Activated CD4-positive, alpha-beta T cell treated with anti-CD3 and anti-CD28 coated beads, Interleukin-2, amount 10 ng/mL, durations not matched to agents 7 days and 5 days (primary cell): ENCODE measurements around the gene TLR7. TPM values are rescaled to one million over a fixed set of nuclear protein-coding genes. Genes with fewer than 3 reads are reported as not detected.

Experiments used
- CTCF ChIA-PET: fragments of 350-600 bp; sonication (Branson Sonifier 250); formaldehyde crosslinking; loops from one replicate; lab custom pipeline; 2021; ENCODE audit warnings: antibody characterized with exemption; lab: Charles Lee
- POLR2A ChIA-PET: fragments of 350-600 bp; sonication (Branson Sonifier 250); formaldehyde crosslinking; loops from one replicate; lab custom pipeline; 2021; ENCODE audit warnings: antibody characterized with exemption; lab: Charles Lee
- DNase-seq: peaks from one replicate; pipeline ENCODE4 v3.0.0-alpha.2; 2020
- H3K27ac Mint-ChIP-seq: one replicate; pipeline ENCODE4 v1.8.0; 2021; ENCODE audit warnings: mild to moderate bottlenecking, moderate library complexity, mixed read lengths
- H3K27me3 Mint-ChIP-seq: one replicate; pipeline ENCODE4 v1.8.0; 2021; ENCODE audit warnings: mixed read lengths
- H3K36me3 Mint-ChIP-seq: one replicate; pipeline ENCODE4 v1.8.0; 2021; ENCODE audit warnings: low read depth, mixed read lengths
- H3K4me1 Mint-ChIP-seq: one replicate; pipeline ENCODE4 v1.8.0; 2021; ENCODE audit warnings: mixed read lengths
- H3K4me3 Mint-ChIP-seq: one replicate; pipeline ENCODE4 v1.8.0; 2021; ENCODE audit warnings: mild to moderate bottlenecking, moderate library complexity, mixed read lengths
- H3K9me3 Mint-ChIP-seq: one replicate; pipeline ENCODE4 v1.8.0; 2021; ENCODE audit warnings: mixed read lengths
- total RNA-seq, 2 experiments: library from RNA; stranded (reverse); gene quantifications; one replicate each; pipeline ENCODE4 v1.2.3, GENCODE V29; 2021

TLR7 gene
- total RNA-seq, 2 experiments from 2014 or later, result 0.10 to 0.19 TPM

GRCh38 chrX:12892716-12893115 is 25.8 kb downstream of the TLR7 start:
- Mint-ChIP-seq H3K4me1 (peaks cover 60% of the 10 kb centered on the region), H3K4me3 (no peak overlapping the region), H3K27ac (peak overlapping the region; percentile 81), H3K9me3 (peaks cover 5% of the 10 kb centered on the region), H3K27me3 (no peaks in the 10 kb centered on the region), H3K36me3 (peaks cover 4% of the 10 kb centered on the region)
- CTCF ChIA-PET, result interaction anchor here (3.6 kb wide), 1 partner anchor 78 kb away, joined by 17 read pairs; no protein-coding TSS in a partner anchor
- DNase-seq, result no peak
- POLR2A ChIA-PET, result no interaction called here

GRCh38 chrX:12894074-12895030 is 27.5 kb downstream of the TLR7 start:
- no peak overlapping the region for H3K4me3 Mint-ChIP-seq
- H3K27ac Mint-ChIP-seq, result no peak overlapping the region
- ChIA-PET CTCF (interaction anchor here (3.6 kb wide), 1 partner anchor 80 kb away, joined by 17 read pairs; no protein-coding TSS in a partner anchor), POLR2A (no interaction called here)
- no peaks in the 10 kb centered on the region for H3K27me3 Mint-ChIP-seq
- peaks cover 4% of the 10 kb centered on the region for H3K9me3 Mint-ChIP-seq
- peaks cover 4% of the 10 kb centered on the region for H3K36me3 Mint-ChIP-seq
- peak; percentile 55 for DNase-seq
- peaks cover 50% of the 10 kb centered on the region for H3K4me1 Mint-ChIP-seq

GRCh38 chrX:12895866-12896265 is 29.0 kb downstream of the TLR7 start:
- CTCF ChIA-PET, result interaction anchor here (3.6 kb wide), 1 partner anchor 81 kb away, joined by 17 read pairs; no protein-coding TSS in a partner anchor
- Mint-ChIP-seq H3K27me3 (no peaks in the 10 kb centered on the region), H3K4me1 (peaks cover 35% of the 10 kb centered on the region), H3K36me3 (no peaks in the 10 kb centered on the region), H3K27ac (no peak overlapping the region), H3K9me3 (no peaks in the 10 kb centered on the region), H3K4me3 (no peak overlapping the region)
- no peak for DNase-seq
- POLR2A ChIA-PET, result no interaction called here

- ChIA-PET CTCF (no interaction called here), POLR2A (no interaction called here)
- H3K4me1 Mint-ChIP-seq, result peaks cover 28% of the 10 kb centered on the region
- H3K9me3 Mint-ChIP-seq, result no peaks in the 10 kb centered on the region
- H3K36me3 Mint-ChIP-seq, result no peaks in the 10 kb centered on the region
- peak overlapping the region; percentile 1 for H3K27ac Mint-ChIP-seq
- no peak overlapping the region for H3K4me3 Mint-ChIP-seq
- peaks cover under 1% of the 10 kb centered on the region for H3K27me3 Mint-ChIP-seq
- no peak for DNase-seq
These were observed 30.1 kb downstream of the TLR7 start for GRCh38 chrX:12896935-12897334.

GRCh38 chrX:12898073-12898472 is 31.2 kb downstream of the TLR7 start:
- Mint-ChIP-seq H3K27me3 (peaks cover 7% of the 10 kb centered on the region), H3K36me3 (no peaks in the 10 kb centered on the region), H3K27ac (no peak overlapping the region), H3K4me1 (peaks cover 18% of the 10 kb centered on the region), H3K4me3 (no peak overlapping the region), H3K9me3 (no peaks in the 10 kb centered on the region)
- POLR2A ChIA-PET, result no interaction called here
- DNase-seq, result no peak
- CTCF ChIA-PET, result interaction anchor here (1.0 to 1.9 kb wide), 3 partner anchors 49 to 127 kb away, joined by 3 to 6 read pairs (median 5); no protein-coding TSS in a partner anchor

- Mint-ChIP-seq H3K4me1 (peaks cover 7% of the 10 kb centered on the region), H3K4me3 (no peak overlapping the region), H3K27me3 (peaks cover 7% of the 10 kb centered on the region), H3K36me3 (no peaks in the 10 kb centered on the region), H3K9me3 (no peaks in the 10 kb centered on the region), H3K27ac (no peak overlapping the region)
- ChIA-PET CTCF (interaction anchor here (2.2 kb wide), 1 partner anchor 84 kb away, joined by 10 read pairs; no protein-coding TSS in a partner anchor), POLR2A (no interaction called here)
- no peak for DNase-seq
These were observed 32.6 kb downstream of the TLR7 start for GRCh38 chrX:12899506-12899905.

GRCh38 chrX:12901486-12901885 is 34.6 kb downstream of the TLR7 start:
- no peak overlapping the region for H3K4me3 Mint-ChIP-seq
- H3K27ac Mint-ChIP-seq, result no peak overlapping the region
- ChIA-PET POLR2A (no interaction called here), CTCF (interaction anchor here (0.9 to 2.2 kb wide), 2 partner anchors 26 to 86 kb away, joined by 3 to 10 read pairs; no protein-coding TSS in a partner anchor)
- H3K27me3 Mint-ChIP-seq, result peaks cover 7% of the 10 kb centered on the region
- peak; percentile 75 for DNase-seq
- H3K9me3 Mint-ChIP-seq, result no peaks in the 10 kb centered on the region
- H3K4me1 Mint-ChIP-seq, result peaks cover 7% of the 10 kb centered on the region
- H3K36me3 Mint-ChIP-seq, result no peaks in the 10 kb centered on the region

- Mint-ChIP-seq H3K36me3 (no peaks in the 10 kb centered on the region), H3K27me3 (peaks cover 7% of the 10 kb centered on the region), H3K9me3 (no peaks in the 10 kb centered on the region), H3K27ac (no peak overlapping the region), H3K4me3 (no peak overlapping the region), H3K4me1 (peaks cover 7% of the 10 kb centered on the region)
- ChIA-PET CTCF (interaction anchor here (1.1 kb wide), 1 partner anchor 89 kb away, joined by 3 read pairs; no protein-coding TSS in a partner anchor), POLR2A (interaction anchor here (0.6 kb wide), 1 partner anchor 597 kb away, joined by 5 read pairs; no protein-coding TSS in a partner anchor)
- no peak for DNase-seq
These were observed 36.8 kb downstream of the TLR7 start for GRCh38 chrX:12903646-12904045.

- no peak within 1 kb of the TSS for H3K4me3 Mint-ChIP-seq
- no peak for DNase-seq
- peaks cover 7% of the 10 kb centered on the region for H3K27me3 Mint-ChIP-seq
- H3K9me3 Mint-ChIP-seq, result no peaks in the 10 kb centered on the region
- peaks cover 18% of the 10 kb centered on the region for H3K4me1 Mint-ChIP-seq
- H3K36me3 Mint-ChIP-seq, result no peaks in the 10 kb centered on the region
- POLR2A ChIA-PET, result no interaction called here
- no peak within 1 kb of the TSS for H3K27ac Mint-ChIP-seq
- CTCF ChIA-PET, result no interaction called here
These were observed 39.3 kb downstream of the TLR7 start, which contains the start of gene TLR8 for GRCh38 chrX:12906046-12906761. TLR8 (plus strand) TSS chrX:12906620; CDS start chrX:12906707, 87 bp downstream.

GRCh38 chrX:12910423-12911121 is 43.7 kb downstream of the TLR7 start:
- POLR2A ChIA-PET, result no interaction called here
- CTCF ChIA-PET, result interaction anchor here (1.1 kb wide), 1 partner anchor 287 kb away, joined by 3 read pairs; no protein-coding TSS in a partner anchor
- H3K9me3 Mint-ChIP-seq, result no peaks in the 10 kb centered on the region

GRCh38 chrX:12911122-12911470 is 44.2 kb downstream of the TLR7 start:
- ChIA-PET CTCF (interaction anchor here (1.1 kb wide), 1 partner anchor 287 kb away, joined by 3 read pairs; no protein-coding TSS in a partner anchor), POLR2A (no interaction called here)
- DNase-seq, result no peak
- Mint-ChIP-seq H3K36me3 (no peaks in the 10 kb centered on the region), H3K4me3 (no peak overlapping the region), H3K9me3 (no peaks in the 10 kb centered on the region), H3K27me3 (peaks cover 2% of the 10 kb centered on the region), H3K4me1 (peaks cover 19% of the 10 kb centered on the region), H3K27ac (no peak overlapping the region)

More at GRCh38 chrX:12910423-12911121, 43.7 kb downstream of the TLR7 start:
- Mint-ChIP-seq H3K27ac (no peak overlapping the region), H3K27me3 (peaks cover 2% of the 10 kb centered on the region), H3K4me3 (no peak overlapping the region), H3K4me1 (peaks cover 19% of the 10 kb centered on the region), H3K36me3 (no peaks in the 10 kb centered on the region)
- no peak for DNase-seq
